LNCaP clone FGC (cell line): ENCODE measurements around the gene DPF3.

Source experiments
- DNase-seq: peaks from one replicate; pipeline ENCODE4 v3.0.0-alpha.2; 2011; ENCODE audit warnings: low read depth
- H3K4me3 ChIP-seq: 2 replicates; pipeline ENCODE4 v1.5.1; 2011; ENCODE audit warnings: mild to moderate bottlenecking, low read depth, low read length, control low read depth
- CTCF ChIP-seq: IDR thresholded peaks from 2 replicates; pipeline ENCODE4 v1.5.1; 2012; ENCODE audit warnings: mild to moderate bottlenecking; ENCODE audit not compliant: control insufficient read depth, insufficient read depth; ENCODE audit errors: extremely low read depth

DPF3 gene

GRCh38 chr14:72662214-72662613 is 231.7 kb downstream of the DPF3 start:
- no peak overlapping the region for H3K4me3 ChIP-seq
- no peak for TF ChIP-seq CTCF
- DNase-seq = no peak

GRCh38 chr14:72657214-72657921 is 236.5 kb downstream of the DPF3 start:
- no peak overlapping the region for H3K4me3 ChIP-seq
- TF ChIP-seq CTCF = no peak
- no peak for DNase-seq

GRCh38 chr14:72653026-72653425 is 240.9 kb downstream of the DPF3 start:
- H3K4me3 ChIP-seq = no peak overlapping the region
- DNase-seq = no peak
- TF ChIP-seq CTCF = no peak

- TF ChIP-seq CTCF = no peak
- H3K4me3 ChIP-seq = no peak overlapping the region
- DNase-seq = no peak
Measured at GRCh38 chr14:72652179-72652578, 241.7 kb downstream of the DPF3 start.

GRCh38 chr14:72651714-72652113 is 242.2 kb downstream of the DPF3 start:
- no peak for DNase-seq
- no peak for TF ChIP-seq CTCF
- H3K4me3 ChIP-seq = no peak overlapping the region

GRCh38 chr14:72651081-72651480 is 242.8 kb downstream of the DPF3 start:
- no peak overlapping the region for H3K4me3 ChIP-seq
- no peak for DNase-seq
- no peak for TF ChIP-seq CTCF

- TF ChIP-seq CTCF = no peak
- H3K4me3 ChIP-seq = no peak overlapping the region
- DNase-seq = peak; percentile 26
Measured at GRCh38 chr14:72649603-72650227, 244.2 kb downstream of the DPF3 start.
